Left lung (tissue), 10 donors: ENCODE results near the gene ZNF804A. TPM values are rescaled to one million over a fixed set of nuclear protein-coding genes. Genes with fewer than 3 reads are reported as not detected.

Source experiments
- ATAC-seq: fragments of 200-7000 bp; cut with Tn5 transposase; one replicate; pipeline ENCODE4 v1.9.1; 2020; ENCODE audit warnings: moderate library complexity
- DNase-seq, 4 donors: peaks; one replicate each; pipeline ENCODE4 v3.0.0-alpha.2; 2013 to 2020
- H3K27ac ChIP-seq, 2 donors: fragments of 200-600 bp; sonication (generic) in 1 of 2; one replicate each; pipeline versions ENCODE4 v1.5.0 to v1.8.0; 2020 to 2021
- H3K27me3 ChIP-seq, 2 donors: fragments of 200-600 bp; sonication (generic) in 1 of 2; one replicate each; pipeline versions ENCODE4 v1.5.0 to v1.8.0; 2020 to 2021
- H3K36me3 ChIP-seq, 2 donors: fragments of 200-600 bp; sonication (generic) in 1 of 2; one replicate each; pipeline versions ENCODE4 v1.5.0 to v1.8.0; 2020 to 2021
- H3K4me1 ChIP-seq, 2 donors: fragments of 200-600 bp; one replicate each; pipeline ENCODE4 v1.8.0; 2021
- H3K4me3 ChIP-seq, 2 donors: fragments of 200-600 bp; sonication (generic) in 1 of 2; one replicate each; pipeline versions ENCODE4 v1.5.0 to v1.8.0; 2020 to 2021; ENCODE audit warnings: mild to moderate bottlenecking in 1 of 2
- H3K9me3 ChIP-seq, 2 donors: fragments of 200-600 bp; sonication (generic) in 1 of 2; one replicate each; pipeline versions ENCODE4 v1.5.0 to v1.8.0; 2020 to 2021
- intact Hi-C, 2 donors: fragments of 100-400 bp; cut with DNase I; formaldehyde crosslinking; loops; one replicate each; pipeline versions ENCODE4 v1.11.2 to v1.14.2; 2022
- polyA plus RNA-seq, 6 donors: library from polyadenylated mRNA; unstranded; fragments of 120-200 nt; gene quantifications; one replicate each; pipeline ENCODE4 v1.2.1, GENCODE V29; 2013; ENCODE audit not compliant: insufficient read length in 6 of 6
- total RNA-seq, 2 donors: library from RNA; stranded (reverse); fragmentation: NEBNext Ultra II Directional; extraction: Animal tissue kit (Norgen Biotek cat#: 25700); gene quantifications; one replicate each; pipeline ENCODE4 v1.2.1, GENCODE V29; 2021
- TF ChIP-seq, protein P1 (sequence below), 2 donors: fragments of 200-600 bp; sonication (generic) in 1 of 2; IDR thresholded peaks; one replicate each; pipeline versions ENCODE4 v1.5.0 to v1.8.0; 2021; ENCODE audit warnings: antibody characterized with exemption in 2 of 2
- donor health status: DM: no; HTN: yes; CAD: no.
- donor health status: DM: no; HTN: no; CAD: no.

The ZNF804A gene
- total and polyA plus RNA-seq, 8 donors: 0.04 to 0.86 (median 0.09) TPM; not detected in 1

DNA sequence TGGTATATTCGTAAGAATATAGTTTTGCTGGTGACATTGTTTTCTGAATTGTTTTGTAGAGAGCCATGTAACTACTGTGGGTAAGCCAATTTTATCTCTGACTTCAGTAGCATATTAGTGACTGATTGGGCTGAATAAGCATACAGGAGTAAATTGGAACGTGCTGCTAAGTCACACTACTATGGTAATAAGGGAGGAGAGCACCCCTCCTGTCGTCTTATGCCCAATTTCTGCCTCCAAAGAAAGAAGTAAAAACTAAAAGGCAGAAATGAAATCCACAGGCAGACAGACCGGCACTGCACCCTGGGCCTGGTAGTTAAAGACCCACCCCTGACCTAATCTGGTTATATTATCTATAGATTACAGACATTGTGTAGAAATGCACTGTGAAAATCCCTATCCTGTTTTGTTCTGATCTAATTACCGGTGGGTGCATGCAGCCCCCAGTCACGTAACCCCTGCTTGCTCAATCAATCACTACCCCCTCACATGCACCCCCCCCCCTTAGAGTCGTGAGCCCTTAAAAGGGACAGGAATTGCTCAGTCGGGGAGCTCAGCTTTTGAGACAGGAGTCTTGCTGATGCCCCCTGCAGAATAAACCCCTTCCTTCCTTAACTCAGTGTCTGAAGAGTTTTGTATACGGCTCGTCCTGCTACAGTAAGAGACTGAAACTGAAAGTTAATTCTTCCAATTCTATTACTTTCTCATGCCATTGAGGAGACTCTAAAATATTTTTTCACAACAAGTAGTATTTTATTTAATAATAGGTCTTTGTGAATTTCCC lies 167.0 kb downstream of the ZNF804A start:
- peak overlapping the region in 1 of 2 donors; percentile 13 for H3K4me3 ChIP-seq
- no peak for ATAC-seq
- DNase-seq: peak in 1 of 4 donors; percentile 6

DNA sequence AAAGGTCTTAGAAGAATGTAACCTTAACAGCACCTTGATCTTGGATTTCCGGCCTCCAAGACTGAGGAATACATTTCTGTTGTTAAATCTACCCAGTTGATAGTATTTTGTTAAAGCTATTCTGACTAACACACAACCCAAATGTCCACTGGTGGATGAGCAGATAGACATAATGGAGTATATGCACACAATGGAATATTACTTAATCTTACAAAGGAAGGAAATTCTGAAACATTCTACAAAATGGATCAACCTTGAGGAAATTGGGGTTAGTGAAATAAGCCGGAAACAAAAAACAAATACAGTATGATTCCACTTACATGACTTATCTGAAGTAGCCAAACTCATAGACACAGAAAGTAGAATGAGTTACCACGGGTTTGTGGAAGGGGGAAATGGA lies 168.7 kb downstream of the ZNF804A start:
- Histone ChIP-seq H3K36me3 (no peaks in the 10 kb centered on the region), H3K9me3 (no peaks in the 10 kb centered on the region), H3K27ac (no peak overlapping the region), H3K27me3 (no peaks in the 10 kb centered on the region), H3K4me3 (no peak overlapping the region), H3K4me1 (peaks cover 0 to 5% of the 10 kb centered on the region in 2 donors)
- ATAC-seq (no peak), DNase-seq (no peak)
- intact Hi-C loops: no loop called here
- TF ChIP-seq, protein P1, sequence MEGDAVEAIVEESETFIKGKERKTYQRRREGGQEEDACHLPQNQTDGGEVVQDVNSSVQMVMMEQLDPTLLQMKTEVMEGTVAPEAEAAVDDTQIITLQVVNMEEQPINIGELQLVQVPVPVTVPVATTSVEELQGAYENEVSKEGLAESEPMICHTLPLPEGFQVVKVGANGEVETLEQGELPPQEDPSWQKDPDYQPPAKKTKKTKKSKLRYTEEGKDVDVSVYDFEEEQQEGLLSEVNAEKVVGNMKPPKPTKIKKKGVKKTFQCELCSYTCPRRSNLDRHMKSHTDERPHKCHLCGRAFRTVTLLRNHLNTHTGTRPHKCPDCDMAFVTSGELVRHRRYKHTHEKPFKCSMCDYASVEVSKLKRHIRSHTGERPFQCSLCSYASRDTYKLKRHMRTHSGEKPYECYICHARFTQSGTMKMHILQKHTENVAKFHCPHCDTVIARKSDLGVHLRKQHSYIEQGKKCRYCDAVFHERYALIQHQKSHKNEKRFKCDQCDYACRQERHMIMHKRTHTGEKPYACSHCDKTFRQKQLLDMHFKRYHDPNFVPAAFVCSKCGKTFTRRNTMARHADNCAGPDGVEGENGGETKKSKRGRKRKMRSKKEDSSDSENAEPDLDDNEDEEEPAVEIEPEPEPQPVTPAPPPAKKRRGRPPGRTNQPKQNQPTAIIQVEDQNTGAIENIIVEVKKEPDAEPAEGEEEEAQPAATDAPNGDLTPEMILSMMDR (IDR thresholded peaks at IDR 0.05): no peak

More for the DNA sequence above, 167.0 kb downstream of the ZNF804A start:
- intact Hi-C loops: no loop called here
- Histone ChIP-seq H3K27ac (no peak overlapping the region), H3K4me1 (peaks cover 0 to 5% of the 10 kb centered on the region in 2 donors), H3K27me3 (no peaks in the 10 kb centered on the region), H3K9me3 (no peaks in the 10 kb centered on the region), H3K36me3 (no peaks in the 10 kb centered on the region)
- TF ChIP-seq, protein P1 (IDR thresholded peaks at IDR 0.05): no peak

DNA sequence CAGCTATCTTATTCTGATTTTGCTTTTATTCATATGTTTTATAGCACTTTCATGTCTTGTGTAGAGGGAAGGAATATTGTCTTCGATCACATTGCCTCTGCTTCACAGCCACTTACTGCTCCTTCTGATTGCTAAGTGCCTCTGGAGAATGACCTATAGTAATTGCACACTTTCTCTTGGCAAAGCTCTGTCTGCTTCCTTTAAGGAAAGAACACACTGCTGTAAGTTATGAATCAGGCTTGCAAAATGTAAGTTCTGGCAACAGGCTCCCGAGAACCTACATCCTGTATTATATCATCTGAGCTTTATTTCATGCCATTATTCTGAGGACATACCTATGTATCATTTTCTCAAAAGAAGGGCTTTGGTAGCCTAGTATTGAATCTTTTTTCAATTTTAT lies 170.7 kb downstream of the ZNF804A start:
- Histone ChIP-seq H3K4me3 (no peak overlapping the region), H3K27ac (no peak overlapping the region), H3K9me3 (no peaks in the 10 kb centered on the region), H3K4me1 (peaks cover 0 to 5% of the 10 kb centered on the region in 2 donors), H3K27me3 (no peaks in the 10 kb centered on the region), H3K36me3 (no peaks in the 10 kb centered on the region)
- intact Hi-C loops: no loop called here
- TF ChIP-seq, protein P1 (IDR thresholded peaks at IDR 0.05): no peak
- DNase-seq: no peak
- ATAC-seq: no peak

DNA sequence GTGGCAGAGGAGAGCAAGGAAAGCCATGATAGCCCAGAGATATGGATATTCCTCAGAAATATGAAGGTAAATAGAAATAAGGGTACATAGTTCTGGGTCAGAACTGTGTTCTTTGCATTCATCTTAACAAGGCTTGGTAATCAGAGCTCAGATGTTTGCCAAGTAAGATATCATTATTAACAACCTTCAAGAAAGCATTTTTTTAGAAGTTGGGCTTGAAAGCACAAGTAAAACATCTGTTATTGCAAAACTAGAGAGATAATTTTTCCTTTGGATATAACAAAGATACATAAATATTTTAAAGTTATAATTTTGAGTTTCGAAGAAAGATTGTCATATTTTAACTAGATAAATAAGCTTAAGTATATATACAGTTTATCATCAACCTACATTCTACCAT lies 171.4 kb downstream of the ZNF804A start:
- intact Hi-C loops: no loop called here
- Histone ChIP-seq H3K9me3 (no peaks in the 10 kb centered on the region), H3K27me3 (no peaks in the 10 kb centered on the region), H3K27ac (no peak overlapping the region), H3K36me3 (no peaks in the 10 kb centered on the region), H3K4me1 (peaks cover 0 to 5% of the 10 kb centered on the region in 2 donors), H3K4me3 (no peak overlapping the region)
- ATAC-seq (no peak), DNase-seq (no peak)
- TF ChIP-seq, protein P1 (IDR thresholded peaks at IDR 0.05): no peak

DNA sequence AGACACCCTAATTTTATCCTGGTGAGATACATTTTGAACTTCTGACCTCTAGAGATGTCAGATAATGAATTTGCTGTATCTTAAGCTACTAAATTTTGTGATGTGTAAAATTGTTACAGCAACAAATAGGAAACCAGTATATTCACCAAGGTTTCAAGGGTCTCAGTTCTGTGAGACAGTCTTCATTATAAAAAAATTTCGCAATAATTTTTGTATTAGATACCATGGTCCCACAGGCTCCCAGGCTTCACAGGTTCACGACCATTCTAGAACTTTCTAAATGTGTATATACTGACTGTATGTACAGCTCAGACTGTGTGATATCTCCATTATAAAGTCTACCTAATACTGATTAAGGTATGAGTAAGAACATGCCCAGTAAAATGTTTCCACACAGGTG lies 181.4 kb downstream of the ZNF804A start:
- ATAC-seq (no peak), DNase-seq (no peak)
- Histone ChIP-seq H3K4me1 (no peaks in the 10 kb centered on the region), H3K36me3 (no peaks in the 10 kb centered on the region), H3K27me3 (no peaks in the 10 kb centered on the region), H3K27ac (no peak overlapping the region), H3K9me3 (no peaks in the 10 kb centered on the region), H3K4me3 (no peak overlapping the region)
- TF ChIP-seq, protein P1 (IDR thresholded peaks at IDR 0.05): no peak
- intact Hi-C loops: no loop called here
